Fibroblast of the conjunctiva (primary cell): Measurements from ENCODE around the gene RORC.

Source experiments
- DNase-seq: peaks from one replicate; pipeline ENCODE4 v3.0.0-alpha.2; 2010; ENCODE audit warnings: low read depth

The RORC gene

GRCh38 chr1:151847867-151848596 is 16.4 kb upstream of the RORC start:
- no peak for DNase-seq

- DNase-seq: no peak
These were observed 15.2 kb upstream of the RORC start for GRCh38 chr1:151846686-151847237.

DNA sequence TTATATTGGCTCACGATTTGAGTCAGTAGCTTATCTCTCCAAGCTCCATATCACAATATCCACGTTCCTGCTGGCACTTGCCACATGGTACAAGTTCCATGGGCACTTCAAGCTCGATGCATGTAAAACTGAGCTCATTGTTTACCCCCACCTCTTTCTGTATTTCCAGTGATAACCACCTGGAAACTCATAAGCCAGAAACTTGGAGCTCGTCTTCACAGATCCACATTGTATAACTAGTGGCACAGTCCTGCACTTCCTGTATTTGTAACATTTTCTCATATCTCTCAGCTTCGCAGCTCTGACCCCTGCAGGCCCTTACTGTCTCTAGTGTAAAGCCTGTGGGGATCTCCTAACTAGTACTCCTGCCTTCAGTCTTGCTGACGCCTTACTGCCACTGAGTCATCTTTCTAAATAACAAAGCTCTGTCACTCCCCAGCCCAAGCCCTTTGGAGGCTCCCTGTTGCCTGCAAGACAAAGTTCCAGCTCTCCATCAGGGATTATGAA is 14.5 kb upstream of the RORC start:
- no peak for DNase-seq

DNA sequence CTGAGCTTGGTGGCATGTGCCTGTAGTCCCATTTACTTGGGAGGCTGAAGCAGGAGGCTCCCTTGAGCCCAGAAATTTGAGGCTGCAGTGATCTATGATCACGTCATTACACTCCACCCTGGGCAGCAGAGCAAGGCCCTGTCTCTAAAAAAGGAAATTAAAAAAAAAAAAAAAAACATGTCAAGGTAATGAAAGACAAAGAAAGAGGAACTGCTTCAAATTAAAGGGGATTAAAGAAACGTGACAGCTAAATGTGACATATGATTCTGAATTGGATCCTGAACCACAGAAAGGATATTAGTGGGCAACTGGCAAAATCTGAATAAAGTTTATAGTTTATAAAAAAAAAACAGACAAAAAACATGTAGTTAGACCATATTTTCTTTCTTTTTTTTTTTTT is 11.8 kb upstream of the RORC start:
- DNase-seq: no peak

GRCh38 chr1:151841141-151841540 is 9.5 kb upstream of the RORC start:
- DNase-seq: peak; percentile 18

- DNase-seq: no peak
These were observed 8.8 kb upstream of the RORC start for GRCh38 chr1:151840421-151840820.

- DNase-seq: no peak
These were observed 8.1 kb upstream of the RORC start, which contains the start of gene C2CD4D for GRCh38 chr1:151839457-151840403. Gene C2CD4D (minus strand): TSS chr1:151839820. CDS start chr1:151838989, 831 bp downstream.

DNA sequence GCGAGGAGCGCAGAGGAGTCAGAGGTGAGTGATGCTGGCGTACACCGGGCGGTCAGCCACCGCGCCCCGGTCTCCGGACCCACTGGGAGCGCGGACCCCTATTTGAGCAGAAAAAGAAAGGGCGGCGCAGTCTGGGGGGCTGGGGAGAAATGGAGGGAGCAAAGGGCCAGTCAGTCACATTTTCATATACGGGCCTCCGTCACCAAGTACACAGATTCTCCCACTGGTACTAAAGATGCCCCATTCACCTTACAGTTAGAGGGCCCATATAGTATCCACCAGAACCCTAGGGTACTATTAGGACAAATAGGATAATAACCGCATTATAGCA is 7.4 kb upstream of the RORC start:
- no peak for DNase-seq

GRCh38 chr1:151838222-151839081 is 6.8 kb upstream of the RORC start:
- no peak for DNase-seq

DNA sequence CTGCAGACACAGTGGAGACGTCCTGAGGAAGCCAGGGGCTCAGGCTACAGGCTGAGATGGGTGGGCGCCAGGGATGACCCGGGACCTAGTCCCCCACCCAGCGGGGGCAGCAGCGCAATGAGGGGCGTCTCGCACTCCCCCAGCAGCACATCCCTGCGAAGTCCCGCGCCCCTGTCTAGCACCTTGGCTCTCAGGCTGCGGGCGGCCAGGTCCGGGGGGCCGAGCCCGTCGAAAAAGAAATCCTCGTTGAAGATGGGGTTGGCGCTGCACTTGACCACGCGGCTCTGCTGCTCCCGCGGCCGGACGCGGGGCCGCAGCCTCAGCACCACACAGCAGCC is 6.3 kb upstream of the RORC start:
- no peak for DNase-seq

DNA sequence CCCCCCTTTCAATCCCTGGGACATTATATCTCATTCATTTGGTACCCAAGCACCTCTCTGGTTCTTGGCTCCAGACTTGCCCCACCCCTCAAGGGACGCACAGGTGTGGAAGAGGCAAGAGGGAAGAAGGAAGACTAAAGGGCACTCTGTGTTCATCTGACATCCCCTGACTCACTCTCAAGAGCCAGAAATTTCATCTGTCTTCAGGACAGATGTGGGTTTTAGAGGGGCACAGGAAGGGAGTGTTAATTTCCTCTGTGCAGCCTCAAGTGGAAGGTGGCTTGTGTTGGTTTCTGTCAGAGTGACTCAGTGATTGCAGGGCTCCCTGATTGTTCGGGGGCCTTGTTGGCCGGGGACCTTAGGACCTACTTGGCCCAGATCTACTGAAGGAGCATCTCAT is 5.6 kb upstream of the RORC start:
- no peak for DNase-seq

- DNase-seq: no peak
These were observed 4.0 kb upstream of the RORC start for GRCh38 chr1:151835596-151835995.

DNA sequence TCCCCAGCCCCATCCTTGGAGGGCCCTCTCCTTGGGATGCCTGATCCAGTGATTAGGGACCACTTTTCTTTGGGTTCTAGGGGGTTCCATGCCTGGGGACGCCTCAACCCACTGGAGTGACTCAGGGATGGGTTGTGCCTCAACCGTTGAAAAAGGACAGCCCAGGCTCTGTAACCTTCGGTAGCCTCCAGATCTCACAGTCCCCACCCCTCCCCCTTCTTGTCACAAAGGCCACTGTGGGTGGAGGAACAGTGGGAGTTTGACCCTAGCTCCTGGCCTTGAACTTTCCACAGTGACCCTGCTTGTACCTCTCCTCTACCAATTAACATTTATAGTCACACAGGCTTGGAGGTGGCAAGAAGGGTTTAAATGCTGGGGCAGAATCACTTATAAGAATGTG is 2.6 kb upstream of the RORC start:
- DNase-seq: no peak

GRCh38 chr1:151833172-151833900 is 1.7 kb upstream of the RORC start:
- DNase-seq: no peak

GRCh38 chr1:151832318-151832980 is 847 bp upstream of the RORC start:
- peak; percentile 27 for DNase-seq

- DNase-seq: no peak
These were observed 378 bp downstream of the RORC start for GRCh38 chr1:151831256-151831591.

- no peak for DNase-seq
These were observed 1.5 kb downstream of the RORC start for GRCh38 chr1:151830055-151830454.

DNA sequence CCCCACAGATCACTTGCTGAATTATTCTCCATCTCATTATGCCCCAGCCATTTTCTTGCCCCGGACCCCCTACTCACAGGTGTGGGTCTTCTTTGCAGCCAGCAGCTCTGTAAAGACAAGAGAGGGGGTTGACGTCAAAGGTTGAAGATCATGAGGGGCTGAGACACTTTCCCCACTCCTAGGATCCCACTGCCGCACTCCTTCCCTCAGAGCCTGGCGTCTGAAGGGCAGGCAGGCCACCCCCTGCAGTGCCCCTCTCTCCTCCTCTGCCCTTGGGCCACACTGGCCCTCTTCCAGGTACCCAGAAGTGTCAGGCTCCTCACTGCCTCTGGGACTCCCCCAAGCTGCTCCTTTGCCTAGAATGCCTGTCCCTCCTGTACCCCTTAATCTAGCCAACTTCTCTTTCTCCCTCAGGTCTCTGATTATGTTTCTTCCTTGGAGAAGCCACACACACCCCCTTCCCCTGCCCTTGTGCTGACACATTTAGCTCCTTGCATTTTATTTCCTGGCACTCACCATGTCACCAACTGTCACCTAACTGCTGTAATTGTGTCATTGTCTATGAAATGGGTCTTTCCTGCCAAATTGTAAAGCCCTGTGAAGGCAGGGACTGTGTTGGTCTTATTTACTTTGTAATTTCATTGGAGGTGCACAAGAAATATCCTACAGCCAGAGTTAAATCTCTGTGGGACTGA is 2.1 kb downstream of the RORC start:
- DNase-seq: no peak

- DNase-seq: no peak
These were observed 2.7 kb downstream of the RORC start for GRCh38 chr1:151828921-151829320.

DNA sequence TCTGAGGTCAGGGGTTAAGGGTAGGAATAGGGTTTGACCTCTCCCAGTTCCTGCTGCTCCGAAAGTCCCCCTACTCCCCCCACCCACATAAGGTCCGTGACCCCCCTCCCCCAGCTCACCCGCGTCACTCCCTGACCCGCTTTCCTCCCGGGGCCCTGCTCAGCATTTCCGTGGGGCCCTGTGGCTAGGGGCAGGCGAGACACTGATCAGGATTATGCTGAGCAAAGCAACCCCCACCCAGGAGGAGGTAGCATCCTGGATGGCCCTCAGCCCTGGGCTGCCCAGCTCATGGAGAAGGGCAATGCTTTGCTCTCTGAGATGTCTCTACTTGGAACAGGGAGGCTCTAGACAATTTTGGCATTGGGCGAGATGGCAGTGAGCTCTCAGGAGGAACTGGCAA is 3.7 kb downstream of the RORC start:
- no peak for DNase-seq
